GM21619 (cell line): ENCODE measurements around the gene AKAP6.

Source experiments
- ATAC-seq: cut with Tn5 transposase; IDR thresholded peaks from one replicate; pipeline ENCODE4 v1.9.1; 2021; ENCODE audit not compliant: unreplicated experiment

Gene AKAP6

DNA sequence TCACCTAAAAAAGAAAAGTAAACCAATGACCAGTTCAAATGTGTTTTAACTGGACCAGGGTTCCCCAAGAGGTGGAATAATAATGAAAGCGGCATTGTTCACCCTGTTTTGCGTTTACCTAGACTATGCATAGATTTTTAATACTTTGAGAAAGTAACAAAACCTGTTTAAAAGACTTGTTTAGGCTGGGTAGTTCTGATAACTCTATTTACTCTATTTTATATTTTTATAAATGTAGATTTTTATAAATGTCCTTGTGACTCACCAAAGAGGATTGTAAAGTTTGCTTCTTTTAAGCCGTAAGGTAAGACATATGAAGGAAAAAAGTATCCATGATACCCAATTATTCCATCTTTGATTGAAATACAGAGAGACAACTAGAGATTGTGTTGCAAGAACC, 321.6 kb downstream of the AKAP6 start:
- no peak for ATAC-seq

DNA sequence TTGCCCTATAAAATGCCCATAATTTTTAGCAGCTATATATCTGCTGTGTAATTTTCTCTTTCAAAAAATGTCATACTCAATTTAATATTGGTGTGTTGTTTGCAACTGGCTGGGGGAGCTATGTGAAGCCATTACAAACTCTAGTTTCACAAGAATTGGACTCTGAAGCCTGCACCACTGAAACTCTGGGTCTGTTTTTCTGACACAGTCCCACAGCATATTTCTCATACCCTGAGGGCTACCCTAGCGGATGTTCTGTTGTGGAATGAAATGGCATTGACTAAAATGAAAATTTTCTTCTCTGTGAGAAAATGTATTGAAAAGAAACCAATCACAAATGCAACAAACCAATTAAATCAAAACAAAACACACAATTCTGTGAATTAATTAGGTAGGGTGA, 325.0 kb downstream of the AKAP6 start:
- no peak for ATAC-seq

DNA sequence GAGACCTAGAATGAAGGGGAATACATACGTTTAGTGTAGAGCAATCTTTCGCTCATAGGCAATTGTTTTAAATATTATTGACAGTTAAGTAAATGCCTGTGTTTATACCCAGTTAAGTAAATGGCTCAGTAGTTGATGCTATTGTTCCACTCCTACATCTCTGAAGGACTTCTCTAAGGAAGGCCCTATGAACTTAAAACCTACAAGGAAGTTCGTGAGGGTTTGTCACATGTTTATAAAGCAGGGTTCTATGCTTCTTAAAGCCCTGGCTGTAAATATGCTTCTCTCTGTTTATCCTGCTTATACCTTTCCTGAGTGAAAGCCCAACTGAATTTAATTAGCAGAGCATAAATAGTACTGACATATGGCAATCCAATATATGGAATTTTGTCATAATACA, 327.5 kb downstream of the AKAP6 start:
- no peak for ATAC-seq

DNA sequence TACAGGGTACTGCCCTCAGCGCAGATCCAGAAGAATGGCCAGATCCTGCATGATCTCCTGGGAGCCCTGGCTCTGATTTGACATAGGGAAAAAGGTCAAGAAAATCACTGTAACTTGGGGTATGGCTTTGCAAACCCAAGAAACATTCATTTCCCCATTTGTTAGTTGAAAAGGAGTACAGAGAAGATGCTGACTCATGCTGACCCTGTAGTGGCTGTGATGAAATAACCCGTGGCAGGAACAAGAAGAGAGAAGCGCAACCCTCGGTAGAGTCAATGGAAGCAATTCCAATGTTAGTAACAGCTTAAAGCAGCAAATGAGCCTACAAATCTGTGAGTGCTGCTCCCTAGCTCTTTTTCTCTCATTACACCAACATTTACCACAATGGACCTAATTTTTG, 328.0 kb downstream of the AKAP6 start:
- no peak for ATAC-seq

DNA sequence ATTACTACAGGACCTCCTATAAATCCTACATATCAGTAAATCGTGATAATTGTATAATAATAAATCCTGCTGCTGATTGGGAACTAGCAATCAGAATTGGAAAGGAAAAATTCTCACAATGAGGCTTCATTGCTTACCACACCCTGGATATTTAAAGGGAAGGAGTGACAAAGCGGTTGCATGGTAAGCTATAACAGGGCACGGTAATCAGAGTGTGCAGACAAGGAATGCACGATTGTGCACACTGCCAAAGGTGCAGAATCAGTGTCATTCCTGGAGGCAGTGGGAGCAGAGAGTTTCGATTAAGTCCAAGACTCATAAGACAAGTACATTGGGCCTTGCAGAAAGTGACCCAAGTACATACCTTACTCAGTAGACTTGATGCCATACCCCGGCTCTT, 332.1 kb downstream of the AKAP6 start:
- no peak for ATAC-seq

DNA sequence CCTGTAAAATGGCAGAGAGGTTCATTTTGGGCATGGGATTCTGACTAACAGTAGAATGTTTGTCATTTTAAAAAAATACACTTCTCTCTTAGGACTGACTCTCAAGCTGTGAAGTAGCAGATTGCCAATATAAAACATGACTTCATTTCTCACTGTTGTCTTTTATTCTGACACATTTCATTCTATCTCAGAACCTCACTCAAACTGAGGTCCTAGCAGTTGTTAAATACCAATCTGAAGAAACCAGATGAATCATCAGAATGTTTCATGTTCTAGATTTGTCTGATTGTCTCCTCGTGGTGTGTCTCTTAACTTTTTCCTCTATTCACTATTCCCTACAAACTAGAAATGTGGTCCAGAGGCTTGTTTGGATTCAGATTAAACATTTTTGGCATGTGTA, 333.1 kb downstream of the AKAP6 start:
- no peak for ATAC-seq

DNA sequence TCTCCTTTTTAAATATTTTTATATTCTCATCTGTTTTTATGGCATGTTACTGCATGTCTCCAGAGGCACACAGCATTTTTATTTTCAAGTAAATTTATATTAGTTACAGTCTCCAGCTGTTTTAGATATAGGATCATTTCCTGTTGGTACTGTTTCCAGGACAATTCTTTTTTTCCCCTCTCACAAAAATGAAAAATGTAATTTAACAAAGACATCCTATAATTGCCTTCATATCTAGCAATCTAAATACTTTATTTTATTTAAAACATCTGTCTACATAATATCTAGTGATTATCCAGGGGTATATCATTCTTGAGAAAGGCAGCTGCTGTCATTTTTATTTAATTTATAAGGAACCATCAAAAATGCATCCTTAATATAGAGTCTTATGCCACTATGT, 337.2 kb downstream of the AKAP6 start:
- ATAC-seq: no peak

DNA sequence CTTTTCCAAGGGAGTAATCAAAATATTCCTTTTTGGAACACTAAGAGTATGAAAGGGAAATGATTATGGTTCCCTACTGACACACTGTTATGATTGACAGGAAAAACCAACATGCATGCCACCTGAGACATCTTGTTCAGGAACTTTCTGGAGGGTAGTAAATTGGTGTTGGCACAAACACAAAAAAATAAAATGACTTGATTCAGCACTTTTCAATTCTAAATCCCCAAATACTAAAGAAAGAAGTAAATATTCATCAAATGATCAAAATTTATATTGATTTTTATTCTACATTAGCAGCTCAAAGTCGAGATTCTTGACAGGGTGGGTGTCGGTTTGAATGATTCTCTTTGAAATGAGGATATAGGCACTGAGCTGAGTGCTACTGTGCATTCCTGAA, 338.2 kb downstream of the AKAP6 start:
- ATAC-seq: no peak

DNA sequence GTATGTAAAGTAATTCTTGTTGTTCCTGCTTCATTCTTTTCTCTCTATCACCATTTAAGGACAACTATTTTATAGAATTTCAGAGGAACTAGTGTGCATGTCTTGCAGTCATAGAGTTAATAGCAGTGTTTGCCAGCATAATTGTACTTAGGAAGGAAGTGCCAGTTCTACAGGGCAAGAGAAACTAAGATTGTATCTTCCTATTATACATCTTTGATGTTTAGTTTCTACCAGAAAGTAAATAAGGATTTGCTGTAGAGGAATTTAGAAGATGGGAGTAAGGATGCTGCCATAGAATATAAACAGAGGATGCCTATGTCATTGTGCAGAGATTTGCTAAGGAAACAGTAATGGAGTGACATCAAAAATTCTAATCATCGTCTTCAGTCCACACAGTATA, 338.7 kb downstream of the AKAP6 start:
- ATAC-seq: no peak

DNA sequence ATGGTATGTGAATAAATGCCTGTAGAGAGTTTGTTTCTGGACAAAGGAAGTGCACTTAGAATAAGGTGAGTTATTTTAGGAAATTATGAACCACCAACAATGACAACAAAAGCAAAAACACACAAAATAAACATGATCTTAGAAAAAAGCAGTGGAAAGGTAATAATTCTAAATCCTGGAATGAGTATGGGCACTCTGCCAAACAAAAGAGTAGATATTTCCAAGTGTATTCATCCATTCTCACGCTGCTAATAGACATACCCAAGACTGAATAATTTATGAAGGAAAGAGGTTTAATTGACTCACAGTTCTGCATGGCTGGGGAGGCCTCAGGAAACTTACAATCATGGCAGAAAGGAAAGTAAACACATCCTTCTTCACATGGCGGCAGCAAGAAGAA, 340.3 kb downstream of the AKAP6 start:
- ATAC-seq: no peak

DNA sequence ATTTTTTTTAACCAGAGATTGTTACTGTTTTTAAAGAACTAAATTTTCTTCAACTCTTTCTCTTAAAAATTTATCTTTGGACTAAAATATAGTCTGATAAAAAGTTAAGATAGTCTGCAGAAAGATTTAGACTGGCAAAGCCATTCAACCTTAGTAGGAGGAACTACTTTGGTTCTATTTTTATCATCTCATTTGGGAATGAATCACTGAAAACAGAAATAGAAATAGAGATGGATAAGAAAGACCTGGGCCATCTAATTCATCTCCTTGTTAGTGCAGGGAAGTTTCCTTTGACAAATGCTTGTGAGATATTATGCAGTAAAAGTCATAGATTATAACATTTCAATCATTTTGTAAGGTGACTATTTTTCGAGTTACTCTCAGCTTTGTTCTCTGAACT, 346.3 kb downstream of the AKAP6 start:
- no peak for ATAC-seq

DNA sequence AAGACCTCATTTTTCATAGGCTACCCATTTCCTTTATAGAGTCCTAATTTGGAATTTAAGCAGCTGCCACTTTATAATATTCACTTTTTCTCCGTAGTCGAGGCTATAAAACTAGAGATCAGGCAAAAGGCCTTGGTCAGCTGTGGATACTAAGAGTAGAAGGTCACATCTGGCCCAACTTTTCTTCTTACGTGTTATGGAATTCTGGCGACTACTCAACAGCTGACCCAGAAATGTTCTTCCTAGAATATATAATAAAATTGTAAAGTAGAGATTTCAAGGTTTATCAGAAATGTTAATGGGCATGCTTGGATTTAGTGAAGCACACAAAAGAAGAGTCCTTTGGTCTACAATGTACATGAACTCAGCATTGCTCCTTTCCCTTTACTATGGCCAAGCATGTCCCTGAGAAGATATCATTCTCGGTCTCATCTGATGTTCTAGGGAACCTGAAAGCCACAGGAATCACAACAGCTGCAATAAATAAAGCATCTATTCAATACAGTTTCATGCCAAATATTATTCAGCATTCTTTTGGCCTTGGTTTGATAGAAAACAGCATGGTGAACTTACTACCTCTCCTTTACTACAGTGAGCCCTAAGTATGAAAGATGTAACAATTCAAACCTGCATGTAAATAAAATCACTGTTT, 348.2 kb downstream of the AKAP6 start:
- ATAC-seq: no peak

DNA sequence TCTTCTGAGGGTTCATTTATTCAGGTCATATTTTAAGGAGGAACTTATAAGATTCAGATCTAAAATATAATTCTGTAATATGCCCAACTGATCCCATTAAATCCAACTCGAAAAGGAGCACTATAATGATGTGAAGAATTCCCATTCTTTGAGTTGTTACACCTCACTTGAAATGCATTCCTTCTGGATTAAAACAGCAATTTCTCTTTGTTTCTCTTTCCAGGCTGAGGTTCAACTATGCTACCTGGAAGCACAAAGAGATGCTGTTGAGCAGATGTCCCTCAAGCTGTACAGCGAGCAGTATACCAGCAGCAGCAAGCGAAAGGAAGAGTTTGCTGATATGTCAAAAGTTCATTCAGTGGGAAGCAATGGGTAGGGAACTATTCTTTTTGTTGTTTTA, 349.0 kb downstream of the AKAP6 start:
- ATAC-seq: no peak

DNA sequence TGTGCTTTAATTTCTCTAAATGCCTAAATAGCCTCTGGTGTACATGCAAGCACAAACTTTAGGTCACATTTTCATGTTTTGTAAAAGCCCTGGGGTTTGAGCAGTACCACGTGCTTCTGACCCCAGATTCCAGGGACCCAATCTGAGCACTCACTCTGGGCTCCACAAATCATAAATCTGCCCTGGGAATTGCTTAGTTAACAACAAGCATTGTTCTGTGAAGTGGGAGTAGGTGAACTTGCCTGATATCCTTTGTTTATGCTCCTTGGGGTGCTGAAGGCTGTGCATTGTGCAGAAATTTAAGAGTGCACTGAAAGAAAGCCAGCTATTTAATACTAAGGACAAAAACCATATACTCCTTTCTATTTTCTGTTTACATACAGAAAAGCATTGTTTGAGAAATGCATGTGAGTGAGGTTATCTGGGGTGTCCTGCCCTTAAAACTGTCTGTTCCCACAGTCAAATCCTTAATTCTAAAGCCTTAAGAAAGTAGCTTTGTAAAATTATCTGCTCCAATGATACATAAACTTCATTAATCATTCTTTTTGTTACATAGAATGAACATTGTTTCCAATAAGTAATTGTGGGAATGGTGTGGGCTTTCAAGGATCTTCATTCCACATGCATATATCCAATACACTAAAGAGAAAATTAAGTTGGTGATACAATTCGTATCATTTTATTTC, 351.0 kb downstream of the AKAP6 start:
- no peak for ATAC-seq

DNA sequence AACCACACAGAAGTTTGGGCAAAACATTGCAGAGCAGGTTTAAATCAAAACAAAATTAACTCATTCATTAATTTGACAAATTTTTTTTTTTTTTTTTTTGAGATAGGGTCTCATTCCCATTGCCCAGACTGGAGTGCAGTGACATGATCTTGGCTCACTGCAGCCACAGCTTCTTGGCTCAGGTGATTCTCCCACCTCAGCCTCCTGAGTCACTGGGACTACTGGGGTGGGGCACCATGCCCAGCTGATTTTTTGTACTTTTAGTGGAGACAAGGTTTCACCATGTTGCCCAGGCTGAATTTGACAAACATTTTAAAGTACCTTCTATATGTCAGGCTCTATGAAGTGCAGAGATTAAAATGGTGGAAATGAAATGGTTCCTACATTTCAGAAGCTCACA, 352.5 kb downstream of the AKAP6 start:
- no peak for ATAC-seq

DNA sequence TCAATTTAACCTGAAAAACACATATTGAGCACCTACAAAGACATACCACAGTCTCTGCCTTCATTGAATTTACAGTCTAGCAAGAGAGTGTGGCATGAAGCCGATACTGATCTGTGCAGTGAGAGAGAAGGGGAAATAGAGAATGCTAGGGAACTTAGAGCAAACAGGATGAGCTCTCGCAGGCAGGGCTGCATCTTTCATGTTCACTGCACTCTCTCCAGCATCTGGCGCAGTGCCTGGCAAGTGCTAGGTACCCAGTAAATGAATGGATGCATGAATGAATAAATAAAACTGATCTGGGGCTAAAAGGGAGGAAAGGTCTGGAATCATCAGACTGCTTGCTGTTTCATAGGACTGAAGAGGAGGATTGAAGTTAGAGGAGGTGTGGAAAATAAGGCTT, 353.1 kb downstream of the AKAP6 start:
- ATAC-seq: no peak

DNA sequence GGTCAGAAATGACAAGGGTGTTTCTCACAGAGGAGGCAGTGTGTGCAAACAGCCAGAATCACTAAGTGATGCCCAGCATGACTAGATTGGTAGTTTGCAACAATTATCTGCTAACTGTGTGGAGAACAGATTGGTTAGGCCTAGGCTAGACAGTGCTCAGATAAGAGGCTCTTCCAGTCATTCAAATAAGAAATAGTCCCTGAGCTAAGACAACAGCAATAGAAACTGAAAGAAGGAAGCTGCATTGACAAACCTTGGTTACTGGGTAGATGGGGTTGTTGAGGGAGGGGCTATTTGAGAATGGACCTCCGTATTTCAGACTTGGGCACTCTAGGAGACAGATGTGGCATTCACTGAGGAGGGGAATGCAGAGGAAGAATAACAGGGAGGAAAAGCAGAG, 354.6 kb downstream of the AKAP6 start:
- ATAC-seq: peak; percentile 65

DNA sequence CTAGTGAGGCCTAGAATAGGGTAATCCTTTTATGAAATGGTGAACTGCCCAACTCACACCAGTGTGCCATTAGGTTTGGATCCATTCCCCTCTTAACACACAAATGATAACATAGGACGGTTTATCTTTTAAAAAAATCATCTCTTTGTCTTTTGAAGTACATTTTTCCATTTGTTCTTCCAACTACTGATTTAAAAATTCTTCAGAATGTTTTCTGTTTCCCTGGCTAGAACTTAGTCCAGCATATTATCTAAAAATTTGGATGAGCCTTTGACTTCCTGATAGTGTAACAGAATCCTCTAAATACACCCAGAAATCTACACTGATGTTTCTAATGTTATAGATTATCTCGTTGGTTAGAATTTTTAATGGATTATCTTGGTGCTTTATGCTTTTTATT, 359.8 kb downstream of the AKAP6 start:
- ATAC-seq: no peak

DNA sequence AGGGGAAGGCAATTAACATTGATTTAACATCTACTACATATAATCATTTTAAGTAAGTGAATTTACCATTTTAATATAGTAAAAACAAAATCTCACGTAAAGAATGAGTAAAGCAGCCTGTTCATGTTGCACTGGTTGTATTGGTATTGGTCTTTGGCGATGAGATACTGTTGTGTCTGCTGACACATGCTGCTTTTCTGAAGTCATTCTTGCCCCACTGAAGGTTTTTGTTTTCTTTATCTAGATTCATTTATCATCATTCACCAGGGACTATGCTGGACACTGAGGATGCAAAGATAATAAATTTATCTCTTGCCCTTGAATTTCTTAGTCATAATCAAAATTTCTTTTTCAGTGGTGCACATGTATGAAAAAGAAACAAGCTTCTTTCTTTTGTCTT, 363.3 kb downstream of the AKAP6 start:
- no peak for ATAC-seq

DNA sequence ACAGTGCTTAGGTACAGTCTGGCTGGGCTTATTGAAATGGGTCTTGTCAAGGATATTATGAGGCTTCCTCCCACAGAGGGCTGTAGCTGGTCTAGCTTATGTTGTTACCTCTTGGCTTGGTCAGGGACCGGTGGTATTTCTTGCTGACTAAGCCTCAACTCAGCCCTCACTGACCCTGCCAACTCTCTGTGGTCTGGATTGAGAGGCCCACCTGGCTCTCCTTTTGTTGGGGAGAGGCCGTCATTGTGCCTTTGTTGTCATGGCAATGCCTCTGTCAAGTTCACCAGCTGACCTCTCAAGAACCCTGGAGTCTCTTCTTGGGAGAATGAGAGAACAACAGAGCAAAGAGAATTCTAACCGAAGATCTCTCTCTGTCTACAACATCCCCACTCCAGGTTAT, 364.0 kb downstream of the AKAP6 start:
- ATAC-seq: no peak

DNA sequence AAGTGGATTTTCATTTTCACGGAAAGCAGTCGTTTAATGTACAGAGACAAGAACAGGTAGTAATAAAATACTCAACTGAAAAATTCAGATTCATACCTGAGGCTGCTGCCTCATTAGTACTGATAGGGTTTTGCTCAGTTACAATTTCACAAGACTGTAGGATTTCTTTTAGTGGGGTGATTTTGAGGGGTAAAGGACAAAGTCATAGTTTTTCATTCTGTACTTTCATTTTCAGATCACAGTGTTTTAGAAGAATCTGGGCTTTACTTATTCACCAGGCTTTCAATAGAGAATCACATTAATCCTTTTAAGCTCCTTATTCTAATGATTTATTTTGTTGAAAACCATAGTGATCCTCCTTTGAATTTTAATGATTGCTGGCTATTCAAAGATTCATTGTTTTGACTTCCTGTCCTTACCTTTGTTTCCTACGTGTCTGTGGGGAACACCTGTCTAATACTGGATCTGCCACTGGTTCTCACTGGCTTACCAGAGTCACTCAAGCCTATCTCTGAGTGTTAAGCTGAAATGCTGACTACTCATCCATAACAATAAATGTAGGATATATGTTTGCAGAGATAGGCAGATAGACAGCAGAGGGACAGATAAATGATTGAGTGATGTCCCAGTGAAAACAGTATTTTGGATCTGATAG, 365.8 kb downstream of the AKAP6 start:
- no peak for ATAC-seq

DNA sequence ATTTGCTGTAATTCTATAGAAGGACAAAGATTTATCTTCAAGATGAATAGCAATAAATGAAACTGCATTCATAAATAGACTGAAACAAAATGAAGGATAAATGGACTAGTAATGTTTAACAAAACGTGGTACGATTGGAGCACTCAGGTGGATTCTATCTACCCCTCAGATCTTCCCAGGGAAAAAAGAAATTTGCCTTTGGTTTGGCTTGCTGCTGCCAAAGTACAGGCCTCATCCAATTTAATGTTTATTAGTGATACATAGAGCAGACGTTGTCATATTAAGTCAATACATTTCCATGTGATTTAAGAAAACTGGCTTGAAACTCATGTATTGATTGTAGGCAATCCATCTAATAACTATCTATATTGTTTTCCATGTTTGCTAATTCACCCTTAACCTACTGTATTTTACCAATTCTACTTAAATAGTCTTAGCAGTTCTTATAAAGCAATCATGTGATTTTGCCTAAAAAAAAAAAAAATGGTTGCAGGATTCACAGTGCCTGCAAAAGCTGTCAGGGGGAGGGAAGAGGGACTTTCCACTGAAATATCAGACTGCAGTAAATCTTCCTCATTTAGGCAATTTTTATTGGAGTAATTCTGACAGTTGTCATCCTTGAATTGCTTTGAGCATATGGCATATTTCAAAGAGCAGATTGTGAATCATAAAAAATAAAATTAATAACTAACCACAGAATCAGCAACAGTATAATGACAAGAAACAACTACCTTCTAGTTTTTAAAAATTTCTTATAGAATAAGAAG, 367.4 kb downstream of the AKAP6 start:
- no peak for ATAC-seq
